GM10266 (cell line): ENCODE measurements around the gene AQP9.

ENCODE experiments used
- DNase-seq: peaks from one replicate; pipeline ENCODE4 v3.0.0; 2012; ENCODE audit errors: extremely low spot score
- CTCF ChIP-seq: IDR thresholded peaks from 2 replicates; pipeline ENCODE4 v1.5.1; 2012; ENCODE audit warnings: mild to moderate bottlenecking, low read depth; ENCODE audit not compliant: control insufficient read depth, insufficient read depth; ENCODE audit errors: missing control alignments

Gene AQP9

GRCh38 chr15:58229297-58229768 lies 91.2 kb downstream of the AQP9 start:
- no peak for DNase-seq
- TF ChIP-seq CTCF = no peak

GRCh38 chr15:58232281-58233065 lies 94.3 kb downstream of the AQP9 start:
- DNase-seq = no peak
- no peak for TF ChIP-seq CTCF

GRCh38 chr15:58233341-58233740 lies 95.2 kb downstream of the AQP9 start:
- no peak for DNase-seq
- TF ChIP-seq CTCF = no peak
